Mammary epithelial cell (primary cell): Measurements from ENCODE around the gene CACNA1A.

Experiments
- CTCF ChIP-seq, 2 donors: IDR thresholded peaks in 1 of 2; conservative IDR thresholded peaks in 1 of 2; 2 replicates each; pipeline ENCODE4 v1.5.1; 2011 to 2012; ENCODE audit warnings: inconsistent platforms in 2 of 2, low read length in 2 of 2, mild to moderate bottlenecking in 2 of 2, control low read depth in 1 of 2, low read depth in 1 of 2; ENCODE audit not compliant: insufficient read depth in 1 of 2; ENCODE audit errors: extremely low read depth in 1 of 2
- EZH2 ChIP-seq: IDR thresholded peaks from 2 replicates; pipeline ENCODE4 v1.6.1; 2012; ENCODE audit warnings: low read length, inconsistent platforms, borderline replicate concordance

- TF ChIP-seq CTCF (conservative IDR thresholded peaks at IDR 0.05 in 1 of 2, IDR thresholded peaks at IDR 0.05 in 1 of 2; ENCODE audit: extremely low read depth in 1 of 2, insufficient read depth in 1 of 2, low read depth in 1 of 2, low read length in 2 of 2) = no peak
- TF ChIP-seq EZH2 = no peak
Observed at GRCh38 chr19:13181747-13182388, 324.4 kb downstream of the CACNA1A start.
